D721Med (cell line): ENCODE measurements around the gene POLRMT.

Source experiments
- DNase-seq: peaks from one replicate; pipeline ENCODE4 v3.0.0; 2011; ENCODE audit warnings: low spot score; ENCODE audit not compliant: insufficient read length
- FAIRE-seq: peaks from 2 replicates; lab custom pipeline; 2011; peaks lifted over from hg19 to GRCh38; lab: Jason Lieb, UNC
- CTCF ChIP-seq: IDR thresholded peaks from 2 replicates; pipeline ENCODE4 v1.5.1; 2012; ENCODE audit warnings: mild to moderate bottlenecking, control low read depth; ENCODE audit not compliant: insufficient read depth; ENCODE audit errors: missing control alignments

POLRMT gene

GRCh38 chr19:602391-603301 is 30.7 kb downstream of the POLRMT start:
- DNase-seq: no peak
- no peak for TF ChIP-seq CTCF
- FAIRE-seq: no peak

- no peak for FAIRE-seq
- TF ChIP-seq CTCF: no peak
These were observed 31.5 kb downstream of the POLRMT start for GRCh38 chr19:601790-602189.

GRCh38 chr19:601310-601709 is 32.0 kb downstream of the POLRMT start:
- no peak for FAIRE-seq
- no peak for TF ChIP-seq CTCF
- no peak for DNase-seq

More at GRCh38 chr19:601790-602189, 31.5 kb downstream of the POLRMT start:
- no peak for DNase-seq

- no peak for DNase-seq
- no peak for FAIRE-seq
- no peak for TF ChIP-seq CTCF
These were observed 35.7 kb downstream of the POLRMT start for GRCh38 chr19:597406-598315.

GRCh38 chr19:596263-596655 is 37.1 kb downstream of the POLRMT start:
- FAIRE-seq (no peak), DNase-seq (no peak)
- TF ChIP-seq CTCF: no peak

- DNase-seq (peak; percentile 98), FAIRE-seq (no peak)
- TF ChIP-seq CTCF: no peak
These were observed 37.7 kb downstream of the POLRMT start for GRCh38 chr19:595326-596262.
